ENCODE measurements around the gene GJD2.

Gene GJD2

DNA sequence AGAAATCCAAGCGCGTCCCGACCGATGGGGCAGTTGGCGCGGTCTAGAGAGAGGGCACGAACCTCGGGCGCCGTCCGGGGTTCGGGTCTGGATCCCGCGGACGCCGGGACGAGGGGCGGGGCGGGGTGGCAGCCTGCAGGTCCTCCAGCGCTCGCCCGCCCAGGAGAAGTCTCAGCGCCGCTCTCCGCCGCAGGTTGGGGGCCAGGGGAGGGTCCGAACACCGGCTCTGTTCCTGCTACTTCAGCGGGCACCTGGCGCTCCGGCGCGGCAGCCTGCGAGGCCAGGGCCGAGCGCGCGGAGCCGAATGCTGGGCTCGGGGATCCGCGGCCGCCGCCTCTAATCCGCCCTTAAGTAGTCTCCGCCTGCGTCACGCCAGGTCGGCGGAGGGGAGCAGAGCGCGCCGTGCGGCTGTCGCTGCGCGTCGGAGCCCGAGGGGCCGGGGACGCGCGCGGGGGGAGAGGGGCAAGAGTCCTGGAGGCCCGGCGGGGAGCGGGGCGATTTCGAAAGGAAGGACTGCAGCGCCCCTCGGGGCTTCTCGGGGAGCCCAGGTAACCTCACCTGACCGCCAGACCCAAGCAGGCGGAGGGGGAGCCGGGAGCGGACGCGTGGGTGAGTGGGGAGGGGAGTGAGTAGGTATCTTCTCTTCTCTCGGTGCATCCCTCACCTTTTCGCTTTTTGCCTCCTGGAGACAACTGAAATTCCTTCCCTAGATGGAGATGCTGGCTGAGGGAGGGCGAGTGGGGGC lies at the start of gene GJD2:
TSS of gene GJD2 (minus strand) at position 325 of the 745 bp plus-strand sequence. CDS start 510 bp downstream, outside the sequence.
- Mint-ChIP-seq H3K9me3 (no peaks in the 10 kb centered on the region), H3K4me1 (no peaks in the 10 kb centered on the region), H3K27me3 (ENCODE audit: low read depth, poor library complexity) (peaks cover 96% of the 10 kb centered on the region), H3K36me3 (ENCODE audit: low read depth) (no peaks in the 10 kb centered on the region), H3K4me3 (peak within 1 kb of the TSS; percentile 70), H3K27ac (no peak within 1 kb of the TSS)
- peak; percentile 64 for DNase-seq
- TF ChIP-seq, protein P1, sequence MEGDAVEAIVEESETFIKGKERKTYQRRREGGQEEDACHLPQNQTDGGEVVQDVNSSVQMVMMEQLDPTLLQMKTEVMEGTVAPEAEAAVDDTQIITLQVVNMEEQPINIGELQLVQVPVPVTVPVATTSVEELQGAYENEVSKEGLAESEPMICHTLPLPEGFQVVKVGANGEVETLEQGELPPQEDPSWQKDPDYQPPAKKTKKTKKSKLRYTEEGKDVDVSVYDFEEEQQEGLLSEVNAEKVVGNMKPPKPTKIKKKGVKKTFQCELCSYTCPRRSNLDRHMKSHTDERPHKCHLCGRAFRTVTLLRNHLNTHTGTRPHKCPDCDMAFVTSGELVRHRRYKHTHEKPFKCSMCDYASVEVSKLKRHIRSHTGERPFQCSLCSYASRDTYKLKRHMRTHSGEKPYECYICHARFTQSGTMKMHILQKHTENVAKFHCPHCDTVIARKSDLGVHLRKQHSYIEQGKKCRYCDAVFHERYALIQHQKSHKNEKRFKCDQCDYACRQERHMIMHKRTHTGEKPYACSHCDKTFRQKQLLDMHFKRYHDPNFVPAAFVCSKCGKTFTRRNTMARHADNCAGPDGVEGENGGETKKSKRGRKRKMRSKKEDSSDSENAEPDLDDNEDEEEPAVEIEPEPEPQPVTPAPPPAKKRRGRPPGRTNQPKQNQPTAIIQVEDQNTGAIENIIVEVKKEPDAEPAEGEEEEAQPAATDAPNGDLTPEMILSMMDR (IDR thresholded peaks at IDR 0.05) = no peak

DNA sequence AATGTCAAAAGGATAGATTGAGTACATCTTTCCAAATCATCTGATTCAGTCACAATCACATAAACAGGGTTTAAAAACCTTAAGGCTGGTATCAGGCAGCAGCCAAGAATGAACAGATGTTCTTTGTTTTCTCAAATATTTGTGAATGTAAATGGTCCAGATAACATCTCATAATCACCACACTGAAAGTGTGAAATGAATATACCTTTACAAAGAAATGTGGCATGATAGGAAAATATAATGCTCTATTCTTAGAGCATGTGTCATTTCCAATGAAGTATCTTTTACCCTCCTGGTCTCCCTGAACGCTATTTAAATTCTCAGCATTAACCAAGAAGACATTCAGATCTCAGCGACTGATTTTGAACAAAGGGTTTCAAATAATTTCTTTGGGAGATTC lies 49.3 kb upstream of the GJD2 start:
- Mint-ChIP-seq H3K4me1 (peaks cover 15% of the 10 kb centered on the region), H3K9me3 (peaks cover 18% of the 10 kb centered on the region), H3K4me3 (no peak overlapping the region), H3K36me3 (ENCODE audit: low read depth) (no peaks in the 10 kb centered on the region), H3K27me3 (ENCODE audit: low read depth, poor library complexity) (no peaks in the 10 kb centered on the region), H3K27ac (no peak overlapping the region)
- TF ChIP-seq, protein P1 (IDR thresholded peaks at IDR 0.05) = no peak
- no peak for DNase-seq

DNA sequence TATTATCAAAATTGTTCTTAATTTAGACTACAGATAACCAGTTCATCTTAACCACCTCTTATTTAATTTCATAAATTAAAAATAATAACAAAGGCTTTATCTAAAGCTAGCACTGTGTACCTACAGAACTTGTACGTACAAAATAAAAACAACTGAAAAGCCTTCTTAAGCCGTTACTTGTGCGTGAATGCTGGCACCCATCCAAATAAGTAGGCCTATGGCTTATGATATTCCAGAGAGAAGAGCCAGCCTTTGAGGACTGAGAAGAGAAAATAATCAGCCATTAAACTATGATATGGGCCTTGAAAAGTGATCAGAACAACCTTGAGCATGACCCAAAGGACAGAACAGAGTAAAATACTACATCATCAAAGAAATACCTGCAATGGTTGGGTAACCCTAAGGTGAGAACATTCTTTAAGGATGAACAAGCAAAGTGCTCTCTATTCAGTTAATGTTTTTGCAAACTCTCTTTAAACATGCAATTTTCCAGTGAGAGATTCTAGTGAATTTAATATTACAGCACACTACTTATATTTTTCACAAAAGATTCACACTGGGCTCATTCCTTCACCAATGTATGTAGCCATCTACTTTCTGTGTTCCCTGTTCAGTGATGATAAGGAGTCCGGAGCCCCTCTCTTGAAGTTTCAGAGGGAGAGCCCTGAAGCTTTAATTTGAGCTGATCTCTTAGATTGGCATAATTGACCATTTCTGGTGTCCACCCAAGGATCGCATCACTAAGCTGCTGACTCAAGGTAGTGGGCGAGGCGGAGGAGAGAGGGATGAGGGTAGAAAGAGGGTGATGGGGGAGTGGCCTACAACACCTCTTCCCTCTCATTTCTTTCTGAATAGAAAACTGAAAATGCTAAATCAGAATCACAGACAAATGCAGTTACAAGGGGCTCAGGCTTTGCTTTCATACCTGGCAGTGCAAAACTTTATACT lies 48.3 kb upstream of the GJD2 start:
- Mint-ChIP-seq H3K36me3 (ENCODE audit: low read depth) (no peaks in the 10 kb centered on the region), H3K27ac (no peak overlapping the region)
- TF ChIP-seq, protein P1 (IDR thresholded peaks at IDR 0.05) = no peak

DNA sequence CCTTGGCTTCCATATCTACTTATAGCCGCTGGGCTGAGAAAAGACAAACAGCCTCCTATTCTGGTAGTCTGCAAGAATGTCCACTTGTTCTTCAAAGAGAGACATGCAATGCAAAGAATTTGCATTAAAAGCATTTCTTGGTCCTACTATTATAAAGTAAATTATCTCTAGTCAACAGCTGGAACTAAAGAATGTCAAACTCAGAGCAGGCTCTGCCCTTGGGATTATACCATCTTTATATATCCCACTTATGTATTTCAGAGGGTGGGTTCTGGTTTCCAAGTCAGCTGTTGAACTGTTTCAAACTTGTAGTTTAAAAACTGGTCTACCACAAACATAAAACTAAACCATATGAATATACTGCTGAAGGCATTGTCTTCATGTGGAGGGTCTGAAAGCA lies 47.6 kb upstream of the GJD2 start:
- no peak for DNase-seq
- TF ChIP-seq, protein P1 (IDR thresholded peaks at IDR 0.05) = no peak
- H3K36me3 Mint-ChIP-seq (ENCODE audit: low read depth) = no peaks in the 10 kb centered on the region
- peaks cover 10% of the 10 kb centered on the region for H3K9me3 Mint-ChIP-seq
- no peak overlapping the region for H3K4me3 Mint-ChIP-seq
- peaks cover 23% of the 10 kb centered on the region for H3K4me1 Mint-ChIP-seq
- peaks cover 3% of the 10 kb centered on the region for H3K27me3 Mint-ChIP-seq (ENCODE audit: low read depth, poor library complexity)
- H3K27ac Mint-ChIP-seq = no peak overlapping the region

More for the DNA sequence above, 48.3 kb upstream of the GJD2 start:
- Mint-ChIP-seq H3K9me3 (peaks cover 14% of the 10 kb centered on the region), H3K4me1 (peaks cover 19% of the 10 kb centered on the region), H3K27me3 (ENCODE audit: low read depth, poor library complexity) (no peaks in the 10 kb centered on the region), H3K4me3 (no peak overlapping the region)
- DNase-seq = no peak

DNA sequence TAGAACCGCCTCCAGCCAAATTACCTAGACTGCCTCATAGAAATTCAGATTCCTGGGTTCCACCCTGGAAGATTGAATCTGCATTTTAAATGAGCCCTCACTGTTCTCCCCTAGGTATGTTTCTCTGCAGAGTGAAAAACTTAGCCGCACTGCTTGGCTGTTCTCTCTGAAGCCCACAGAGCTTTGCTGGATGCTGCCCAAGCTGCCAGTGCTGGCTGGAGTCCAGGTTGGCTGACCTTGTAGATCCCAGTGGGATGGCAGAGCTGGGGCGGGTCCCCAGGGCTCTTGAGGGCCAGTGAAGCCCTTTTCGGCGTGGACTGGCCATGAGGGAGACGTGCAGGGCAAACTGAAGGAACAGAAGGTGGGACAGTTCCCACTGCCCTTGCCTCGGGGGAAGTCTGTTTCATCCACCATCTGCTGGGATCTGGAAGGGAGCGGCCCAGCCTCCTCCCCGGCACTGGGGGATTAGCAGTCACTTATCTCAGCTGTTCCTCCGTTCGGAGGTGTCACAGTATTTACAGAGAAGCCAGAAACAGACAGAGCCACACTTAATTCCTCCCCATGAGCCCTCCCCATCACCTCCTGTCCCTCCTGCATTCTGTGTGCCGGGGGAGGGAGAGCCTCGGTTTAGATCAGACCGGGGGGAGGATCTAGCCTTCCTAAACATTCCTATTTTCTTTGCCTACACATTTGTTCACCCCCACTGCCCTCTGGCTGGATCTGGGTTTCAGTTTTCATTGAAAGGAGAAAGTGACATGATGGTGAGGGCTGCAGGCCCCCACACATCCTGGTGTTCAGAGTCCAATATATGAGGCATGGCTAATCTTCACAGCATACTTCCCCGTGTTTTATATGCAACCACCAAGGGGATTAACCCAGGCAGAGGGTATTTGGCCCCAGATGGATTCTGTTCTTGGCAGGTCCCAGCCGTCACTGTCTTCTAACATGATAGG lies 44.6 kb upstream of the GJD2 start:
- Mint-ChIP-seq H3K4me3 (peak overlapping the region; percentile 10), H3K27ac (peak overlapping the region; percentile 68)

More for the DNA sequence above, 44.6 kb upstream of the GJD2 start:
- Mint-ChIP-seq H3K9me3 (no peaks in the 10 kb centered on the region), H3K27me3 (ENCODE audit: low read depth, poor library complexity) (peaks cover 16% of the 10 kb centered on the region), H3K4me1 (peaks cover 34% of the 10 kb centered on the region), H3K36me3 (ENCODE audit: low read depth) (no peaks in the 10 kb centered on the region)
- peak; percentile 15 for DNase-seq
- TF ChIP-seq, protein P1 (IDR thresholded peaks at IDR 0.05) = no peak

Data from nephron progenitor cell (in vitro differentiated cells).